ENCODE results near the gene HACD2. TPM values are rescaled to one million over a fixed set of nuclear protein-coding genes. Genes with fewer than 3 reads are reported as not detected.
A peak's percentile ranks its signal among the peaks of the same experiment; 100 is the strongest.

Gene HACD2
- total RNA-seq, 1 donor from 2014 or later: 35.9 TPM

GRCh38 chr3:123571973-123572365, 12.9 kb downstream of the HACD2 start:
- Histone ChIP-seq H3K9me3 (ENCODE audit: low read depth) (no peaks in the 10 kb centered on the region), H3F3A (ENCODE audit: low read depth) (peaks cover 4% of the 10 kb centered on the region), H3K36me3 (no peaks in the 10 kb centered on the region), H3K9ac (no peak overlapping the region), H3K27me3 (no peaks in the 10 kb centered on the region), H3K79me2 (ENCODE audit: low read depth) (peaks cover 11% of the 10 kb centered on the region), H3K4me3 (no peak overlapping the region), H3K4me1 (peaks cover 6% of the 10 kb centered on the region), H2AFZ (replicated peaks) (no peak overlapping the region), H3K27ac (no peak overlapping the region), H4K20me1 (ENCODE audit: low read depth) (peaks cover 9% of the 10 kb centered on the region), H3K4me2 (no peak overlapping the region)
- TF ChIP-seq CTCF (IDR thresholded peaks at IDR 0.05): no peak
- no peak for TF ChIP-seq EZH2phosphoT487 (IDR thresholded peaks at IDR 0.05)
- TF ChIP-seq EZH2 (IDR thresholded peaks at IDR 0.05): no peak
- no peak overlapping the region for H3K27ac Mint-ChIP-seq
- no peaks in the 10 kb centered on the region for H3K27me3 Mint-ChIP-seq (ENCODE audit: insufficient read depth, low read depth)
- peaks cover 15% of the 10 kb centered on the region for H3K36me3 Mint-ChIP-seq
- H3K9me3 Mint-ChIP-seq: no peaks in the 10 kb centered on the region
- H3K4me1 Mint-ChIP-seq: peaks cover 9% of the 10 kb centered on the region
- no peak overlapping the region for H3K4me3 Mint-ChIP-seq
- DNase-seq (ENCODE audit: low spot score): no peak

GRCh38 chr3:123571264-123571972, 13.4 kb downstream of the HACD2 start:
- peaks cover 13% of the 10 kb centered on the region for H3K36me3 Mint-ChIP-seq
- H2AFZ ChIP-seq (replicated peaks): no peak overlapping the region
- TF ChIP-seq CTCF (IDR thresholded peaks at IDR 0.05) (no peak), EZH2phosphoT487 (IDR thresholded peaks at IDR 0.05) (no peak), EZH2 (IDR thresholded peaks at IDR 0.05) (no peak)
- H3K27ac ChIP-seq: no peak overlapping the region
- H4K20me1 ChIP-seq (ENCODE audit: low read depth): peaks cover 9% of the 10 kb centered on the region
- no peak overlapping the region for H3K27ac Mint-ChIP-seq
- H3K79me2 ChIP-seq (ENCODE audit: low read depth): peaks cover 11% of the 10 kb centered on the region
- no peaks in the 10 kb centered on the region for H3K27me3 ChIP-seq
- H3K9ac ChIP-seq: no peak overlapping the region
- no peak overlapping the region for H3K4me3 Mint-ChIP-seq
- no peak overlapping the region for H3K4me2 ChIP-seq
- DNase-seq (ENCODE audit: low spot score): peak; percentile 9
- no peaks in the 10 kb centered on the region for H3K36me3 ChIP-seq
- peaks cover 9% of the 10 kb centered on the region for H3K4me1 Mint-ChIP-seq
- H3K4me1 ChIP-seq: peaks cover 6% of the 10 kb centered on the region
- H3K9me3 ChIP-seq (ENCODE audit: low read depth): no peaks in the 10 kb centered on the region
- H3K9me3 Mint-ChIP-seq: no peaks in the 10 kb centered on the region
- H3K27me3 Mint-ChIP-seq (ENCODE audit: insufficient read depth, low read depth): no peaks in the 10 kb centered on the region
- H3F3A ChIP-seq (ENCODE audit: low read depth): peaks cover 4% of the 10 kb centered on the region
- no peak overlapping the region for H3K4me3 ChIP-seq

GRCh38 chr3:123568875-123569274, 16.0 kb downstream of the HACD2 start:
- H3K4me1 Mint-ChIP-seq: peaks cover 9% of the 10 kb centered on the region
- no peak for DNase-seq (ENCODE audit: low spot score)
- H3K27me3 Mint-ChIP-seq (ENCODE audit: insufficient read depth, low read depth): peaks cover 2% of the 10 kb centered on the region
- H3K27me3 ChIP-seq: no peaks in the 10 kb centered on the region
- H3K79me2 ChIP-seq (ENCODE audit: low read depth): peaks cover 11% of the 10 kb centered on the region
- peaks cover 6% of the 10 kb centered on the region for H3K4me1 ChIP-seq
- H3K9me3 ChIP-seq (ENCODE audit: low read depth): no peaks in the 10 kb centered on the region
- no peaks in the 10 kb centered on the region for H3K36me3 ChIP-seq
- TF ChIP-seq EZH2phosphoT487 (IDR thresholded peaks at IDR 0.05): no peak
- TF ChIP-seq CTCF (IDR thresholded peaks at IDR 0.05): no peak
- no peak for TF ChIP-seq EZH2 (IDR thresholded peaks at IDR 0.05)
- no peak overlapping the region for H3K27ac ChIP-seq
- no peak overlapping the region for H3K9ac ChIP-seq
- H2AFZ ChIP-seq (replicated peaks): no peak overlapping the region
- H3K36me3 Mint-ChIP-seq: peaks cover 10% of the 10 kb centered on the region
- no peak overlapping the region for H3K4me3 Mint-ChIP-seq
- H3F3A ChIP-seq (ENCODE audit: low read depth): peaks cover 4% of the 10 kb centered on the region
- H3K4me2 ChIP-seq: no peak overlapping the region
- H3K27ac Mint-ChIP-seq: no peak overlapping the region
- H3K4me3 ChIP-seq: no peak overlapping the region
- H4K20me1 ChIP-seq (ENCODE audit: low read depth): peaks cover 9% of the 10 kb centered on the region
- no peaks in the 10 kb centered on the region for H3K9me3 Mint-ChIP-seq
